ENCODE results near the gene LPIN3. TPM values are rescaled to one million over a fixed set of nuclear protein-coding genes. Genes with fewer than 3 reads are reported as not detected.

LPIN3 gene
- total RNA-seq, 1 donor from 2014 or later, result 0.60 TPM

DNA sequence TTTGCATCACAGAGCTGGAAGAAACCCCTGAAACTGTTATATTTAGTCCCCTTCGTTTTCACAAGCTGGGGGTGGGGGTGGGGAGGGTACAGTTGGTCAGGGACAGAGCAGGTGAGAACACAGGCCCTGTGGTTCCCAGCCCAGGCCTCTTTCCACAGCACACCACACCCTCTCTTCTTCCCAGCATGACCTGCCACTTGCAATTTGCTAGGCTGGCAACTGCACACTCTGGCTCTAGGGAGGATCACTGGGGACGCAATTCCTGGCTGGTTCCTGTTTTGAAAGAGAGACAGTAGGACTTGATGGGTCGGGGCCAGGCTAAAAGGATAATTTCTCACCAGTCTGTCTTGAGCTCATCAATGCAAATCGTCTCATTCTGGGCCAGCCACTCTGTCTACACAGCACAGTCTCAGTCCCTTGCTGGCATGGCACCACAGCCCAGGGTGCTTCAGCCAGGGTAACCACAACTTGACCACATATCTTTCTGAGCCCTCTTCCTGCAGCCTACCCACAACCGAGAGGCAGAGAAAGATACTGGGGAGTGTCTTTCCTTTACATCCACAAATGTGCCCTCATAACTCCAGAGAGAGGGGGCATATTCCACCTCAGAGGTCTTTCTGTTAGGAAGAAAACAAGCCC lies 67.7 kb downstream of the LPIN3 start:
- Mint-ChIP-seq H3K9me3 (no peaks in the 10 kb centered on the region), H3K36me3 (ENCODE audit: low read depth) (peaks cover 90% of the 10 kb centered on the region), H3K27ac (no peak overlapping the region), H3K4me3 (no peak overlapping the region), H3K4me1 (peaks cover 3% of the 10 kb centered on the region), H3K27me3 (no peaks in the 10 kb centered on the region)
- CTCF ChIA-PET, result no interaction called here
- DNase-seq, result no peak
- POLR2A ChIA-PET, result no interaction called here
- intact Hi-C loops (cut with micrococcal nuclease), result no loop called here
- TF ChIP-seq, protein P1, sequence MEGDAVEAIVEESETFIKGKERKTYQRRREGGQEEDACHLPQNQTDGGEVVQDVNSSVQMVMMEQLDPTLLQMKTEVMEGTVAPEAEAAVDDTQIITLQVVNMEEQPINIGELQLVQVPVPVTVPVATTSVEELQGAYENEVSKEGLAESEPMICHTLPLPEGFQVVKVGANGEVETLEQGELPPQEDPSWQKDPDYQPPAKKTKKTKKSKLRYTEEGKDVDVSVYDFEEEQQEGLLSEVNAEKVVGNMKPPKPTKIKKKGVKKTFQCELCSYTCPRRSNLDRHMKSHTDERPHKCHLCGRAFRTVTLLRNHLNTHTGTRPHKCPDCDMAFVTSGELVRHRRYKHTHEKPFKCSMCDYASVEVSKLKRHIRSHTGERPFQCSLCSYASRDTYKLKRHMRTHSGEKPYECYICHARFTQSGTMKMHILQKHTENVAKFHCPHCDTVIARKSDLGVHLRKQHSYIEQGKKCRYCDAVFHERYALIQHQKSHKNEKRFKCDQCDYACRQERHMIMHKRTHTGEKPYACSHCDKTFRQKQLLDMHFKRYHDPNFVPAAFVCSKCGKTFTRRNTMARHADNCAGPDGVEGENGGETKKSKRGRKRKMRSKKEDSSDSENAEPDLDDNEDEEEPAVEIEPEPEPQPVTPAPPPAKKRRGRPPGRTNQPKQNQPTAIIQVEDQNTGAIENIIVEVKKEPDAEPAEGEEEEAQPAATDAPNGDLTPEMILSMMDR (IDR thresholded peaks at IDR 0.05), result no peak
- ATAC-seq (ENCODE audit: low read depth), result no peak

DNA sequence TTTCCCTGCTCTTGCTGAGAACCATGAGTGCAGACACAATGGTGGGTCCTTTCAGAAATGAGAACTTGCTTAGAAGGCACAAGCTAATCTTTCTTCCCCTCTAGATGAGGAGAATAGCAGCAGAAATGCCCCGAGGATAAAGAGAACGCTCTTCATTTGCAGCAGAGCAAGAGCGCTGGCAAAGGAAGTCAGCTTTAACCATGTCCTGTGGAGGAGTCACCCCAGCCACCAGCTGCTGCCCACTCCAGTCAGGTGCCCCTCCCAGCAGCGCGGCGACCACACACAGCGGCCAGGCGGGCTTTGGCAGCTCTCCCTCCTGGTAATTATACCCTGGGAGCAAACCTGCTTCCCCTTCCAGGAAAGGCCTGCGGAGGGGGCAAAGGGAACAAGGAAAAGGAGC lies 68.4 kb downstream of the LPIN3 start:
- POLR2A ChIA-PET, result no interaction called here
- no peak overlapping the region for H3K27ac Mint-ChIP-seq
- H3K4me1 Mint-ChIP-seq, result peaks cover 3% of the 10 kb centered on the region
- no peaks in the 10 kb centered on the region for H3K27me3 Mint-ChIP-seq
- H3K9me3 Mint-ChIP-seq, result no peaks in the 10 kb centered on the region
- CTCF ChIA-PET, result no interaction called here
- peaks cover 94% of the 10 kb centered on the region for H3K36me3 Mint-ChIP-seq (ENCODE audit: low read depth)
- TF ChIP-seq, protein P1 (IDR thresholded peaks at IDR 0.05), result no peak
- DNase-seq, result no peak
- no peak overlapping the region for H3K4me3 Mint-ChIP-seq
- intact Hi-C loops (cut with micrococcal nuclease), result no loop called here
- no peak for ATAC-seq (ENCODE audit: low read depth)

Other genes starting within 250 kb of the LPIN3 start
- 61.1 and 61.8 TPM in 2 replicates for gene PLCG1, start 203.3 kb upstream of the LPIN3 start, total RNA-seq
- gene ZHX3, start 23.1 kb upstream of the LPIN3 start, total RNA-seq, result 19.5 and 21.2 TPM in 2 replicates
- gene EMILIN3, start 26.0 kb downstream of the LPIN3 start, total RNA-seq, result not detected in 2 replicates

All from activated B cell treated with CpG ODN at 0.5 μM for 24 hours (primary cell).